Uterus (tissue), 2 donors: ENCODE results near the gene HMG20A.

Experiments
- POLR2A ChIP-seq, 2 donors: fragments of 450-650 bp; IDR thresholded peaks; one replicate each; pipeline ENCODE4 v1.6.1; 2016; ENCODE audit warnings: antibody characterized with exemption in 2 of 2, mild to moderate bottlenecking in 1 of 2, moderate library complexity in 1 of 2
- TF ChIP-seq, protein P1 (sequence below), 4 experiments: fragments of 200-600 bp in 2 of 4; fragments of 450-650 bp in 2 of 4; sonication (generic) in 2 of 4; IDR thresholded peaks; one replicate each; pipeline ENCODE4 v1.5.1; 2016 to 2019; ENCODE audit warnings: antibody characterized with exemption in 4 of 4, mild to moderate bottlenecking in 2 of 4, moderate library complexity in 1 of 4

DNA sequence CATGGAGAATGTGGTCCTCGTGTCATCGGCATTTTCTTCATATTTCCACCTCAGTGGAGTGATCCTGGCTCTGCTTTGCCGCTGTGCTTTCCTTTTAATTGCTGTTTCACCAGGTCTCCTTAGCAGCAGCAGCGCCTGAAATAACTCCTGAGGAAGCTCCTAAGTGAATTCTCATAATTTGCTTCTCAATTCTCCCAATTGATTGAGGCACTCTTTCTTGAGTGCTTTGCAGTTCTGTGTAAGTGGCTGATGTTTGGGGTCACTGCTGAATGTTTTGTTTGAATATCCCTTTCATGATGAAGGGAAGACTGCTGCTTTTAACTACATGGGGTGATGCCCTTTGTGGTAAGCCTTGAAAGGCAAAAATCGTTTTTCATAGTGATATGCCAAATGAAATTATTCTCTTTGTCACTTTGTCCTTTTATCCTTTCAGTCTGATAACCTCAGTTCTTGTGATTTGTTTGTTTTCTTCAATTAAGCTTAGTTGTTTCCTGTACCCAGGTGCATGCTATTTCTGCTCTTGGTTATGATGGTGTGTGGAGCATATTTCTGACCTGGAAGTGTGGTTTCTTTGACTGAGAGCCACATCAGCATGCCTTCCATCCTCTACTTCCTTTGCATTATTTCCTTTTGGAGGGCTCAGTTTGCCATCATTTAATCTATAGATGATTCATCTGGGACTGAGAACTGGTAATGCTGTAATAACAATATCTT, 36.7 kb downstream of the HMG20A start:
- TF ChIP-seq, protein P1, sequence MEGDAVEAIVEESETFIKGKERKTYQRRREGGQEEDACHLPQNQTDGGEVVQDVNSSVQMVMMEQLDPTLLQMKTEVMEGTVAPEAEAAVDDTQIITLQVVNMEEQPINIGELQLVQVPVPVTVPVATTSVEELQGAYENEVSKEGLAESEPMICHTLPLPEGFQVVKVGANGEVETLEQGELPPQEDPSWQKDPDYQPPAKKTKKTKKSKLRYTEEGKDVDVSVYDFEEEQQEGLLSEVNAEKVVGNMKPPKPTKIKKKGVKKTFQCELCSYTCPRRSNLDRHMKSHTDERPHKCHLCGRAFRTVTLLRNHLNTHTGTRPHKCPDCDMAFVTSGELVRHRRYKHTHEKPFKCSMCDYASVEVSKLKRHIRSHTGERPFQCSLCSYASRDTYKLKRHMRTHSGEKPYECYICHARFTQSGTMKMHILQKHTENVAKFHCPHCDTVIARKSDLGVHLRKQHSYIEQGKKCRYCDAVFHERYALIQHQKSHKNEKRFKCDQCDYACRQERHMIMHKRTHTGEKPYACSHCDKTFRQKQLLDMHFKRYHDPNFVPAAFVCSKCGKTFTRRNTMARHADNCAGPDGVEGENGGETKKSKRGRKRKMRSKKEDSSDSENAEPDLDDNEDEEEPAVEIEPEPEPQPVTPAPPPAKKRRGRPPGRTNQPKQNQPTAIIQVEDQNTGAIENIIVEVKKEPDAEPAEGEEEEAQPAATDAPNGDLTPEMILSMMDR (IDR thresholded peaks at IDR 0.05): no peak
- no peak for TF ChIP-seq POLR2A (IDR thresholded peaks at IDR 0.05)
